GM13977 (cell line): ENCODE data around the gene WDR45.

Source experiments
- DNase-seq: peaks from one replicate; pipeline ENCODE4 v3.0.0; 2012; ENCODE audit warnings: low spot score
- in situ Hi-C: fragments of 300-500 bp; cut with MboI; formaldehyde crosslinking; loops from one replicate; pipeline ENCODE4 v1.12.0; 2022; ENCODE audit warnings: low sequenced_read_pairs, low pct_unique_long_range_greater_than_20kb, mixed read lengths, inconsistent platforms; ENCODE audit not compliant: unreplicated experiment
- TF ChIP-seq, protein P1 (sequence below): IDR thresholded peaks from 2 replicates; pipeline ENCODE4 v1.5.1; 2012; ENCODE audit warnings: mild to moderate bottlenecking, control low read depth; ENCODE audit not compliant: insufficient read depth; ENCODE audit errors: extremely low read depth, missing control alignments

WDR45 gene

DNA sequence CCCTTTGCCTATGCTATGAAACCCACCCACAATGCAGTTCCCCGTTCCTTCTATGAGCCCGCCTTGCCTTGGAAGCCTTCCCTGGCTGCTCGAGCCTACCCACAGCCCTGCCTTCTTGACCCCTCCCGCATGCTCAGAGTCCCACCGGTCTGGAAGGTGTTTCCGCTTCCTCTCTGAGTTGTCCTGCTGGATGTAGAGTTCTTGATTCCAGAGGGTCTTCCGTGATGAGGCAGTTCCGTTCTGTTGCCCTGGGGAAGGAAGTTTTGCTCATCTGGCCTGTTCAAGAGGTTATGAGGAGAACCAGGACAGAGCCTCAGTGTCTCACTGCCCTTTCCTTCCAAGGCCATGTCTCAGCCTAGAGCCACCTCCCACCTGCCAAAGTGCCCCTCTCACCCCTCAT lies 36.4 kb upstream of the WDR45 start:
- TF ChIP-seq, protein P1, sequence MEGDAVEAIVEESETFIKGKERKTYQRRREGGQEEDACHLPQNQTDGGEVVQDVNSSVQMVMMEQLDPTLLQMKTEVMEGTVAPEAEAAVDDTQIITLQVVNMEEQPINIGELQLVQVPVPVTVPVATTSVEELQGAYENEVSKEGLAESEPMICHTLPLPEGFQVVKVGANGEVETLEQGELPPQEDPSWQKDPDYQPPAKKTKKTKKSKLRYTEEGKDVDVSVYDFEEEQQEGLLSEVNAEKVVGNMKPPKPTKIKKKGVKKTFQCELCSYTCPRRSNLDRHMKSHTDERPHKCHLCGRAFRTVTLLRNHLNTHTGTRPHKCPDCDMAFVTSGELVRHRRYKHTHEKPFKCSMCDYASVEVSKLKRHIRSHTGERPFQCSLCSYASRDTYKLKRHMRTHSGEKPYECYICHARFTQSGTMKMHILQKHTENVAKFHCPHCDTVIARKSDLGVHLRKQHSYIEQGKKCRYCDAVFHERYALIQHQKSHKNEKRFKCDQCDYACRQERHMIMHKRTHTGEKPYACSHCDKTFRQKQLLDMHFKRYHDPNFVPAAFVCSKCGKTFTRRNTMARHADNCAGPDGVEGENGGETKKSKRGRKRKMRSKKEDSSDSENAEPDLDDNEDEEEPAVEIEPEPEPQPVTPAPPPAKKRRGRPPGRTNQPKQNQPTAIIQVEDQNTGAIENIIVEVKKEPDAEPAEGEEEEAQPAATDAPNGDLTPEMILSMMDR = no peak
- DNase-seq = no peak
- in situ Hi-C loops = no loop called here

DNA sequence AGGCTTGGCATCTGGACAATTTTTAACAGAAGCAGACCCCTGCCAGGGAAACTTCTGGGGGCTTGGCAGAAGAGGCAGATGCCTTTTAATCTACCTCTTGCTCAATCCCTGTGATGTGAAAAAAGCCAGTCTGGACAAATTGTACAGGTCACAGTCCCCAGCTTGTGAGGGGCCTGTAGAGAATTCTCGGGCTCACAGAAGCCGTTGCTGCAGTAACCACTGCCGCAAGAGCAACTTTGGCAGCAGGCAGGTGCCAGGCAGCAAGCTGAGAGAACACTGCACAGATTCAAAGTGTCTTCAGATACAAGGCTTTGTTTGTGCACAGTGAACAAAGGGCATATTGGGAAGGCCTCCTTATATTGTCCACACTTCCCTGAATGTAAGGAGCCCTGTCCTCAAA lies 32.1 kb upstream of the WDR45 start:
- TF ChIP-seq, protein P1 = no peak
- in situ Hi-C loops = no loop called here
- no peak for DNase-seq

DNA sequence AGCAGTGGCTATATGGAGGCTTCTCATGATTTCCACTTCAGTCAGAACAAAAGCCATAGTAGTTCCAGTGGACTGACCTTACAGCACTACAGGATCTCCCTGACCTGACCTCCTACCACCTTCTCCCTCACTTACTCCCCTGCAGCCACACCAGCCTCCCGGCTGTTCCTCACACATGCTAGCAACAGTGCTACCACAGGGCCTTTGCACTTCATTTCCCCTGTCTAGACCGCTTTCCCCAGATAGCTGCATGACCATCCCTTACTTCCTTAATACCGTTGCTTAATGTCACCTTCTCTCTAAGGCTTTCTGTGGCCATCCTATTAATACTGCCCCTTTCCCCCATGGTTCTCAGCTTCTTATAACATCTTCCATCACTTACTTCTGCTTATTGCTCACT lies 30.7 kb upstream of the WDR45 start:
- no peak for DNase-seq
- in situ Hi-C loops = no loop called here
- TF ChIP-seq, protein P1 = no peak

- TF ChIP-seq, protein P1 = no peak
- no peak for DNase-seq
- in situ Hi-C loops = no loop called here
Observed at GRCh38 chrX:49108641-49109040, 29.0 kb upstream of the WDR45 start.

GRCh38 chrX:49106930-49107329 lies 27.2 kb upstream of the WDR45 start:
- DNase-seq = no peak
- in situ Hi-C loops = no loop called here
- TF ChIP-seq, protein P1 = peak; percentile 18

DNA sequence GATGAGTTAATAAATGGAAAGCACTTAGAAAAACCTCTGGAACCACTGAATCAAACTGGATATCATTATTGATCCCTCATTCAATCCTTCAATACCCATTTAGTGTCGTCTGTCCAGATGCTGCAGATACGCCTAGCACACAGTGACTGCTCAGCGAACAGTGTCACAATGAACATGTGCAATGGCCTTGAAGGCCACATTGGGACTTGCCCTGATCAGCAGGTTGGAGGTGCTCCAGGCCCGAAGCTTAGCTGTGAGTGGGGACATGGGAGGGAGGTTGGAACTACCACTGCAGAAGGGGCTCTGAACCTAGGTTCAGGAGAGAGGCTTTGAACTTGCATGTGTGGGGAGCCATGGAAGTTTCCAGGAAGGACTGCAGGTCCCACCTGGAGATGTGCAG lies 26.6 kb upstream of the WDR45 start:
- in situ Hi-C loops = no loop called here

More for the DNA sequence above, 26.6 kb upstream of the WDR45 start:
- no peak for DNase-seq
- TF ChIP-seq, protein P1 = no peak
